Amniotic stem cell (primary cell): ENCODE data around the gene RALY.

Experiments
- DNase-seq: peaks from one replicate; lab custom pipeline; 2025; lab: John Stamatoyannopoulos, UW

Gene RALY

DNA sequence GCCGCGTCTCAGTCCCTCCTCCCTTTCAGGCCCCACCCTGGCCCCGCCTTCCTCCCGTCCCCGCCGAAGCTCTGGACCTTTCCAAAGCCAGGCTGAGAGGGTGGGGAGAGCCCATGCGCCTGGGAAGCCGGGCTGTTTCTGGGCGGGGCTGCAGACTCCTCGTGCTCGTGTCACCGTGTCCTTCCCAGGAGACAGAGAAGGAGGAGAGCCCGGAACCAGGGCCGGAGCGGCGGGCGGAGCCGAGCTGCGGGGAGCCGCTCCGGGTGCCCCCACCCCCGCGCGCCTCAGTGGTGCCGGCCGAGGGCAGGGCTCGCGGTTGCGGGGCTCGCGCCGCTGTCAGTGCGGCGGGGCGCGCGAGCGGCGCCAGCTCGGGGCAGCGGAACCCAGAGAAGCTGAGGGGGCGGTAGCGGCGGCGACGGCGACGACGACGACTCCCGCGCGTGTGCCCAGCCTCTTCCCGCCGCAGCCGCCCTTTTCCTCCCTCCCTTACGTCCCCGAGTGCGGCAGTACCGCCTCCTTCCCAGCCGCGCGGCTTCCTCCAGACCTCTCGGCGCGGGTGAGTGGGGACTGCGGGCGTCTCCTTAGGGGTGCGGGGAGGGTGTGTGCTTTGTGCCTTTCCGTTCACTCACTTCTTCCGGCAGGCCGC lies at the start of gene RALY:
Gene RALY, plus strand, starts transcription at position 336 of the 646 bp plus-strand sequence. CDS start 78,164 bp downstream, outside the sequence.
- DNase-seq = peak; percentile 50

GRCh38 chr20:33944914-33945313 lies 48.8 kb upstream of the RALY start:
- DNase-seq = no peak

DNA sequence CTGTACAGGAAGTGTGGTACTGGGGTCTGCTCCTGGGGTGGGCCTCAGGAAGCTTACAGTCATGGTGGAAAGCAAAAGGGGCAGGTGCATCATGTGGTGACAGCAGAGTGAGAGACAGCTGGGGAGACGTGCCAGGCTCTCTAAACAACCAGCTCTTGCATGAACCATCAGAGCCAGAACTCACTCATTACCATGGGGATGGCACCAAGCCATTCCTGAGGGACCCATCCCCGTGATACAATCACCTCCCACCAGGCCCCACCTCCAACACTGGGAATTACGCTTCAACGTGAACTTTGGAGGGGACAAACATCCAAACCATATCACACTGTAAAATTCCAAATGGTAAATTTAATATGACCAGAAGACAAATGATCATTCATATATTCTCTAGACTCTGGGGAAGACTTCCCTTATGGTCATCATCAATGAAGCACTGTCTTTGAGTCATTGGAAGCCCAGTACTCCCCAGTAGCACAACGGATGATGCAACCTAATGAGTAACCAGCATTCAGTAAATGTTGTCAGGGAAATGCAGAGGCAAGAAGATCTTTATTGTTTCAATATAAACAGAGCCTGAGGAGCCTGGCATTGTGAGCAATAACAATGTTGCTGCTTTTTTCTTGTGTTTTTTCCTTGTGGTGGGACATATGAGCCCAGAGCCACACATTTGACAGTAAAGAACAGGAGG lies 48.2 kb upstream of the RALY start:
- no peak for DNase-seq

DNA sequence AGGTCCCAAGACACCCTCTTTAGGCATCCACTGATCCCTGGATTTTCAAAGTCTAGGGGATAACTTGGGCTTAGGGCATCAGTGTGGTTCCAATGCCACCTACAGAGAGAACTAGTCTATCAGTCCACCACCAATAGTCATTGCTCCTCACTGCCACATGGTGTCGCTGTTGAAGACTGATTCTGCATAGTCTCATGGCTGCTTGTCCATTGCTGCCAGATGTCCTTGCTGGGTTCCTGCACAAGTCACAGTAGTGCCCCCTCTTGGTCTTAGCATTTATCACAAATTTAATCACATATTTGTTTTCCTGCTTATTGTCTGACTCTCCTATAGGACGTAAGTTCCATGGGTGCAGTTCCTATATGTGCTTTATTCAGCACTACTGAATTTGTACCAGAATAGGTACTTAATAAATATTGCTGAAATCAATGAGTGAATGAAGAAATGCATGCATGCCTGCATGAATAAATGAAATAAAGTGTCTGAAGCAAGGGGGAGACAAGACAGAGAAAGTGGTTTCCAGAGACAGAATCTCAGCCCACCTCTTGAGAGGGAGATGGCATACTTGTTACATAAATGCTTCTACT lies 45.9 kb upstream of the RALY start:
- no peak for DNase-seq

DNA sequence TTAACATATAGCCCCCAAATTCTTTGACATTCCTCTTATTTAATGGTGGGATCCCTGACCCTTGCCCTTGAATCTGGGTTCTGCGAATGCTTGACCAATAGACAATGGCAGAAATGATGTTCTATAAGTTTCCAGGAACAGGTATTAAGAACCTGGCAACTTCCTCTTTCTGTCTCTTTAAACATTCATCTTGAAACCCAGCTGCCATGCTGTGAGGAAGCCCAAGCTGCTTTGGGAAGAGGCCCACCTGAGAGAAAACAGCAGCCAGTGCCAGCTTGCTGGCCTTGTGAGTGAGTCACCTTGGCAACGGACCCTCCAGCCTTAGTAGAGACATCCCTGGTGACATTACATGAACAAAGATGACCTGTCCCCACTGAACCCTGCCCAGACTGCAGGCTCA lies 45.2 kb upstream of the RALY start:
- DNase-seq = no peak

- DNase-seq = no peak
These were observed 42.5 kb upstream of the RALY start for GRCh38 chr20:33951171-33951570.

DNA sequence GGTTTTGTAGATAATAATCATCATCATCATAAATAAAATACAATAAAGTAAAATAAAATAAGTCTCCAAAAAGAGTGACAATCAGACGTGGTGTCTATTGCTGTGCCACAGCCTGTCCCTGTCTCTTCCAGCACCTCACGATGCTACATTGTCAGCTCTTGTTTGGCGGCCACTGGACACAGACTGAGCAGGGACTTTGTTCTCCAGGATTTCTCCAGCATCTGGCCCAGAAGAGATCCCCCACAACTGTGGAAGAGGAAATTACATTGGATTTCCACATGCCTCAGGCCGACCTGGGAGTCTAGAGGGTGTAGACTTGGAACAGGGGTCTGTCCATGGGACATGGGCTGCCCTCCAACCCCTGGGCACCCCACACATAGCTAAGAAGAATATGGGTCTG lies 39.2 kb upstream of the RALY start:
- DNase-seq = no peak

- DNase-seq = no peak
These were observed 30.0 kb upstream of the RALY start for GRCh38 chr20:33963751-33964150.

DNA sequence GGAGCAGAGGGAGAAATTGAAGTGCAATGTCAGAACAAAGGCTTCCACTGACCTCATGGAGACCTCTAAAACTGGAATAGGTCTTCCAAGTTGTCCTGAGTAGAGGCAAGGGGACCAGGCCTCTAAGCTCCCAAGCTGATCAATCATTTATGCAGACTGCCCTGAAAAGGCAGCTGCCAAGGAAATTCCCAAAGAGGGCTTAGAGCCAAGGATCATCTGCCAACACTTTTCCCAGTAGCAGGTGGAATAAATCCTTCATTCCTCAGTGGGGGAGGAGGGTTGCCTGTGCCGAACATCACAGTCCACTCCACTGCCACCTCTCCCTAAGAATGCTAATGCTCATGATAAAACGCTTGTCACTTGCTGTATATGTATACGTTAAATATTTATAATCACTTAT lies 29.3 kb upstream of the RALY start:
- no peak for DNase-seq

DNA sequence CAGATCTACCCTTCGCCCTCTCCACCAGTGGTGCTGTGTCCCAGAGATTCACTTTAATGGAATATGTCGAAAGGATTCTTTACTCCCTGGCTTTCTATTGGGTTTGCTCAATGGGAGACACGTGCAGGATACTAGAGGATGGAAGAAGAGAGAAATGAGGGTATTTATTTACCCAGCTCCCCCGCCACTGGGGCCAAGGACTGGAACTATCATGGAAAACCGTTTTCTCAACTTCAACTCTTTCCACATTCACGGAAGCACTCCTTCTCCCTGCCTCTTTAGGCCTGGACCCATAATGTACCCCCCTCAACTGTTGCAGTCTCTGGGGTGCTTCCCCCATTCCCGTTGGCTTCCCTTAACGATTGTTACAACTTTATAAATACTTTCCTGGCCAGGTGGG lies 26.6 kb upstream of the RALY start:
- no peak for DNase-seq

DNA sequence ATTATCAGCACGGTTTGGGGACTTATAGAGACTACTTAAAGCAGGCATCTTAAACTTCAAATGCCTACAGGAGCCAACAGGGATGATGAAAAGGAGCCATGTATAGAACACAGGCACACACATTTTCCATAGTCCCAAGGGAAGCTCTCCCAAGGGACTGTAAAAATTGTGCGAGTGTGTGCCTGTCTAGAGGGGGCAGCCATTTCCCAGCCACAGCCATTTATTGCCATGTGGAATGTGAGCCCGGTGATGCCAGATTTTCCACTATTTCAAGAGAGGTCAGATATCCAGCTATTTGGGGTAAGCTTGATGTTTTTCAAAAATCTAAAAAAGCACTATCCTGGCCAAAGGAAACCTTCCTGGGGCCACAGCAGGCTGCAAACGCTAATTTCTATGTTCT lies 24.1 kb upstream of the RALY start:
- no peak for DNase-seq

DNA sequence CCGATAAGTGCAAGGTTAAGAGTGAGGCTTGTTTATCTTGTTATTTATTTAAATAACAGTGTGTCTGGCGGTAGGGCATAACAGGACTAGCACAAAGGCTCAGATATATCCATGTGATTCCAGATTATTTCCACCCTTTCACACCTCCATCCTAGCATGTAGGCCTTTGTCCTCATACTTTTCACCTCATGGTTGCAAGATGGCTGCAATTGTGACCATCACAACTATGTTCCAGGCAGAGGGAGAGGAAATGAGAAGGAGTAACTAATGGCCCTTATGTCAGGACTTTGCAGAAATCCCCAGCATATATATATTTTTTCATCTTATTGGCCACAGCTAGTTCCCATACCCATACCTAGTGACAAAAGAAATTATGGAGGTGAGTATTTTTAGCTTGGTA lies 23.5 kb upstream of the RALY start:
- no peak for DNase-seq

DNA sequence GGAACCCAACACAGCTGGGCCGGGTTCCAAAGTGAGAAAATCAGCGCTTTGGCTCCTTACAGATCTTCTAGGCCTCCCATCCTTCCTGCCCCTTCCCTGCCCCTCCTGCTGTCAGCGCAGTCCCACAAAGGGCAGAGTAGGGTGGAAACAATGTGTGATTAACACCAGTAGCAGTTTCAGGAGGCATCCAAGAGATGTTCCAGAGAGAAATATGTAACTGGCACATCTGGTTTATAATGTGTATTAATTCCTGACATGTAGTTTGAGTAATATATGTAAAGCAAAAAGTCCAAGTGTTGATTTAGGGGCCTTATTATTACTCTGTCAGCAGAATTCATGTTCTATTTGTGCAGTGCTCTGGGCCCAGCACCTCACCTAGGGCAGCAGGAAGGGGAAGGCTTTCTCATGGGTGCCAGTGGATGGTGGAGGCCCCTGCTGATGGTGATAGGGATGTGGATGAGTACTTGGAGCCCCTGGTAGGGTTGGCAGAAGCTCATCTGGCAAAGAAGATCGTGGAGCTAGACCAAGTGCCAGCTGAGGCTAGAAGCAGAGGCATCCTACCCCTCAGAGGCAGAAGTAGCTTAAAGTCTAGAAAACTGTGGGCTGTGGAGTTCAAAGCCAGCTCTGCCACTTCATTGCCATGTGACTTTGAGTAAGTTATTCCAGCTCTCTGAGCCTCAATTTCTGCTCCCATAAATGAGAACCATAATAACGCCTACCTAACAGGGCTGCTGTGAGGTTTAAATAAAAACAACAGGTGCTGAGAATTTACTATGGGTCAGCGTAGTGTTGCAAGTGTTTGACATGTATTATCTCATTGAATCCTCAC lies 22.4 kb upstream of the RALY start:
- no peak for DNase-seq

GRCh38 chr20:33976959-33977358 lies 16.8 kb upstream of the RALY start:
- DNase-seq = no peak

- no peak for DNase-seq
These were observed 16.2 kb upstream of the RALY start for GRCh38 chr20:33977535-33977934.

- DNase-seq = no peak
These were observed 14.6 kb upstream of the RALY start for GRCh38 chr20:33979094-33979493.

GRCh38 chr20:33981347-33981746 lies 12.4 kb upstream of the RALY start:
- DNase-seq = no peak

DNA sequence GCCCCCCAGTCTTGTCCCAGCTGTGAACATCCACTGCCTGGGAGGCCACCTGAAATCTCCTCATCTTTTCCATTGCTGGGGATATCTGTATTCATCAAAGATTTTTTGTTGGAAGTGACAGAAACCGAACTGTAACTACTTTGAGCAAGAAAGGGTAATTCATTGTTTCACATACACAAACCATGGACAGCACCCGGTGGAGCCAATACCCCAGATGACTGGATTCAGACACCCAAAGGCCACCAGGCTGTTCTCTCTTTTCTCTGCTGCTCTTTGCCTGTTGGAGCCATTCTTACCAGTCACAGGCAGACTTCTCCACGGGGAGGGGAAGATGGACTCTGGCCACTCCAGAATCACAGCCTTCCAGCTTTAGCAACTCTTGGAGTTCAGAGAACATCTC lies 11.7 kb upstream of the RALY start:
- no peak for DNase-seq

DNA sequence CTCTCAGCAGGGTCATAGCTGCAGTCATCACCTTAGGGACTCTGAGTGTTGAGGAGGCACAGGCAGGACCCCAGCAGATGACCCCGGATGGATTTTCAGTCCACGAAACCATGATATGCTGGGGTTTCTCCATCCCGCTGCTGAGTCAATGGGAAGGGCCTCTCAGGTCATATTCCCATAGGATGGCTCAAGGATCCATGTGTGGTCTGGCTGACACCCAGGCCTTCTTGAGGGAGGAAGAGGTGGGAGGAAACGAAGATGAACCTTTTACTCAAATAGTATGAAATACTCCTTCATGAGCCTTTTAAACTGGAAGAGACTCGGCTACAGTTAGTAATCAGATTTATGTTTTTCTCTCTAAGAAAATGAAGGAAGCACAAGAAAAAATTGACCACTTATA lies 10.3 kb upstream of the RALY start:
- DNase-seq = no peak

GRCh38 chr20:33984182-33984719 lies 9.5 kb upstream of the RALY start:
- DNase-seq = no peak

DNA sequence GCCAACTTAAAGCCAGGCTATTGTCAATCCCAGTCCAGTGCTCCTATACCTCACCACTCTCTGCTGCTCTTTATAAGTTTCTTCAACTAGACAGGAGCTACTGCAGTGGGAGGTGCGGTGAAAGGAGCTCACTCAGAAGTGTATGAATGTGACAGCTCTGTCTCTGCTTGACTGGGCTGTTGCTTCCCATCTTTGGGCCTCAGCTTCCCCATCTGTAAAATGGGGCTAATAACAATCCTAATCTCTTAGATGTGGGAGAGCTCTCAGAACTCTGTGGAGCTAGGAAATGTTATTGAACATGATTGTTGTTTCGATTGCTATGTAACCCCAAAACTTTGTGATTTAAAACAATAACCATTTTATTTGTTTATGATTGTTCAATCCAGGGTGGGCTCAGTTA lies 8.4 kb upstream of the RALY start:
- DNase-seq = no peak

- DNase-seq = no peak
These were observed 7.9 kb upstream of the RALY start for GRCh38 chr20:33985830-33986229.
